PFSK-1 (cell line): Measurements from ENCODE around the gene RINT1.

ENCODE experiments used
- FOXP2 ChIP-seq: optimal IDR thresholded peaks from 2 replicates; pipeline ENCODE3; 2011; ENCODE audit warnings: borderline replicate concordance, control low read depth, inconsistent platforms; ENCODE audit not compliant: insufficient read depth; ENCODE audit errors: extremely low read length, extremely low read depth
- POLR2AphosphoS5 ChIP-seq: IDR thresholded peaks from 2 replicates; pipeline ENCODE4 v1.6.1; 2012; ENCODE audit warnings: low read depth, mild to moderate bottlenecking, control low read depth, low read length, moderate library complexity
- REST ChIP-seq, 2 experiments: IDR thresholded peaks; 2 replicates each; pipeline versions ENCODE4 v1.6.1 to v1.8.0; 2011 to 2012; ENCODE audit warnings: low read depth in 2 of 2, low read length in 2 of 2, control low read depth in 1 of 2, inconsistent platforms in 1 of 2, mild to moderate bottlenecking in 1 of 2, moderate library complexity in 1 of 2; ENCODE audit not compliant: insufficient read depth in 1 of 2
- SIN3A ChIP-seq: IDR thresholded peaks from 2 replicates; pipeline ENCODE4 v1.6.1; 2012; ENCODE audit warnings: mild to moderate bottlenecking, low read length, moderate library complexity, borderline replicate concordance; ENCODE audit not compliant: insufficient read depth
- TAF1 ChIP-seq: IDR thresholded peaks from 2 replicates; pipeline ENCODE4 v1.6.1; 2012; ENCODE audit warnings: low read length, control low read depth, borderline replicate concordance; ENCODE audit not compliant: insufficient read depth

RINT1 gene

GRCh38 chr7:105584165-105584564 lies 52.2 kb downstream of the RINT1 start:
- TF ChIP-seq SIN3A = no peak
- TF ChIP-seq POLR2AphosphoS5 = no peak
- TF ChIP-seq TAF1 = no peak
- TF ChIP-seq REST (IDR thresholded peaks at IDR 0.05; ENCODE audit: insufficient read depth in 1 of 2, low read depth in 2 of 2, low read length in 2 of 2) = no peak
- no peak for TF ChIP-seq FOXP2

GRCh38 chr7:105585850-105586500 lies 54.0 kb downstream of the RINT1 start:
- no peak for TF ChIP-seq POLR2AphosphoS5

GRCh38 chr7:105587909-105588635 lies 56.1 kb downstream of the RINT1 start:
- TF ChIP-seq POLR2AphosphoS5 (no peak), SIN3A (no peak), REST (IDR thresholded peaks at IDR 0.05; ENCODE audit: insufficient read depth in 1 of 2, low read depth in 2 of 2, low read length in 2 of 2) (no peak), TAF1 (no peak), FOXP2 (no peak)

- TF ChIP-seq TAF1 (no peak), REST (IDR thresholded peaks at IDR 0.05; ENCODE audit: insufficient read depth in 1 of 2, low read depth in 2 of 2, low read length in 2 of 2) (no peak), SIN3A (no peak), FOXP2 (no peak), POLR2AphosphoS5 (no peak)
Measured at GRCh38 chr7:105589356-105590077, 57.5 kb downstream of the RINT1 start.

GRCh38 chr7:105590793-105591192 lies 58.8 kb downstream of the RINT1 start:
- no peak for TF ChIP-seq POLR2AphosphoS5
- no peak for TF ChIP-seq FOXP2
- no peak for TF ChIP-seq REST (IDR thresholded peaks at IDR 0.05; ENCODE audit: insufficient read depth in 1 of 2, low read depth in 2 of 2, low read length in 2 of 2)
- no peak for TF ChIP-seq TAF1
- no peak for TF ChIP-seq SIN3A
